Fibroblast of peridontal ligament (primary cell): ENCODE results near the gene SFXN3.

Experiments used
- DNase-seq: peaks from one replicate; pipeline ENCODE4 v3.0.0-alpha.2; 2010; ENCODE audit errors: extremely low read depth

Gene SFXN3

GRCh38 chr10:101056365-101057151, 25.5 kb downstream of the SFXN3 start:
- DNase-seq, result no peak

DNA sequence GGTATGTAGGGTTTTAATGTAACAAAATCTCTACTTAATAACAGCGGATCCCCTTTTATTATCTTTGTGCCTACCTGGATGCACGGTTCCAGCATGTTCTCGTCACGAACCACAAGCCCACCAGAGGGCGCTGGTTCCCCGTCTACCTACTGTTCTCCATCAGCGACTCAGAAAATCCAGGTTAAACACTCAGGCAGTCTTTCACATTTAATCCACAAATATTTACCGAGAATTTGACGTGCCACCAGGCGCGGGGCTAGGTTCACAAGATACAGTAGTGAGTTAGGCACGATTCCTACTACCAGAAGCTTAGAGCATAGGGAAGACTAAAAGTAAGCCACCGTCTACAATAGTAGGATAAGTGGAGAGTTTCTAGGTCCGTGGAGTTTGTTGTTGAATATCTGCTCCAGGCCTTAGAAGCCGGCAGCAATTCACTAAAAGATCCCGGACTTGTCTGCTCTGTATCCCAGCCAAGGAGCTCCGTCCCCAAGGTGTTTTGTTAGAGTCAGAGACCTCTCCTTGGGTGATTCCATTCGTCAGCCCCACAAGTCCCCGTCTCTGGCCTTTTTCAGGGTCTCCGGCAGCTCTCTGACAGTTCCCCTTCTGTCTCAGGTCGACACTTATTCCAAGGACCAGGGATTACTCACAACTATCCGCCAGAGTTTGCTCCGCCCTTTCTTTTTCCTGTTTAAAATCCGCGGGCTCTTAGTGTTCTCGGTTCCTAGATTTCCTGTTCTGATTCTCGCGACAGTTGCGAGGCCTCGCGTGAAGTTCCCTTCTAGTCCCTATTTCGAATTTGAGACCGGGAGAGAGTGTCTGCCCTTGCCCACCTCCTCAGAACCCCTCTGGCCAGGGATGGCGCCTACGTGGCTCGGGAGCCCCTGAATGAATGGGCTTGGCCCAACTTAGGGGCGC, 29.3 kb downstream of the SFXN3 start:
- DNase-seq, result peak; percentile 97

DNA sequence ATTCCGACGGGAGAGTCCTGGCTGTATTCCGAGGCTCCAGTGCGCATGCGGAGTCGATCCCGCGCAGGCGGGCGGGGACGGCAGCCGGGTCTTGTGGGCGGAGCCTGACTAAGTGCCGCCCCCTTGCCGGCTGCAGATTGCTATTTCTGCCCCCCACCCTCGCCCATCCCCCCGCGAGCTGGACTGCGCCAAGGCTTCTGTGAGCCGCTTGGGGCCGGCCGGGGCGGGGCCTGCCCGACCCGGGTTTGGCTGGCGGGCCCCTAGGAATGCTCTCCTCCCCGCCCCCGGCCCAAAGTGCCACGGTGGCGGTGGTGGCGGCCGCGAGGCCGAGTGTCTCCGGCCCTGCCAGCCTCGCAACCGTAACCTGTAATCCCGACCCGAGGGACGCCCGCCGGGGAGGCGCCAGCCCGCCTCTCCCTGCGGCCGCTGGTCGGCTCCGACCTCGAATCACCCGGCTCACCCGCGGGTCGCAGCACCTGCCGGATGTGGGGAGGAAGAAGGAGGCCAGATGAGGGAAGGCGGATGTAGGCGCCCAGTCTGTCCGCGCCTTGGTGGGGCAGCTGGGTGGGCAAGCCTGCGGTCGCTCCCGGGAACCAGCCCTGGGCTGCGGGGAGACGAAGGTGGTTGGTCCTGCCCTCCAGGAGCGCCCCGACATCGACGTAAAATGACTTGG, 30.1 kb downstream of the SFXN3 start:
- DNase-seq, result peak; percentile 91

DNA sequence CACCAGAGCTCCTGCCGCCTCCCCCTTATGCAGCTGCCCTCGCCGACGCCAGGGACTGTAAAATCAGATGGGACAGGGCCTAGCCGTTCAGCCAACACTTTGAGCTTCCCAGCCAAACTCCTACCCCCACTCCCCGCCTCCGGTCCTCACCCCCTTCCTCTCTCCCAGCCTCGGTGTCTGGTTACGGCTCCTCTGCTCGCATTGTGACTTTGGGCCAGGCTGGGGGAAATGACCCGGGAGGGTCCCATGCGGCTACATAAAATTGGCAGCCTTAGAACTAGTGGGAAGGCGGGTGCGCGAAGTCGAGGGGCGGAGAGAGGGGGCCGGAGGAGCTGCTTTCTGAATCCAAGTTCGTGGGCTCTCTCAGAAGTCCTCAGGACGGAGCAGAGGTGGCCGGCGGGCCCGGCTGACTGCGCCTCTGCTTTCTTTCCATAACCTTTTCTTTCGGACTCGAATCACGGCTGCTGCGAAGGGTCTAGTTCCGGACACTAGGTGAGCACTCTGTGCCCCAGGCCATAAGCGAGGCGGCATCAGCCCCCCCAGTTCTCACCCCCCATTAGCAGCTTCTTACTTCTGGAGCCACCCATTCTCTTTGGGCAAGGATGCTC, 30.7 kb downstream of the SFXN3 start, which contains the start of gene KAZALD1:
Gene KAZALD1, plus strand, starts transcription at position 366 of the 608 bp plus-strand sequence. CDS start 604 bp downstream, outside the sequence.
- peak; percentile 83 for DNase-seq

DNA sequence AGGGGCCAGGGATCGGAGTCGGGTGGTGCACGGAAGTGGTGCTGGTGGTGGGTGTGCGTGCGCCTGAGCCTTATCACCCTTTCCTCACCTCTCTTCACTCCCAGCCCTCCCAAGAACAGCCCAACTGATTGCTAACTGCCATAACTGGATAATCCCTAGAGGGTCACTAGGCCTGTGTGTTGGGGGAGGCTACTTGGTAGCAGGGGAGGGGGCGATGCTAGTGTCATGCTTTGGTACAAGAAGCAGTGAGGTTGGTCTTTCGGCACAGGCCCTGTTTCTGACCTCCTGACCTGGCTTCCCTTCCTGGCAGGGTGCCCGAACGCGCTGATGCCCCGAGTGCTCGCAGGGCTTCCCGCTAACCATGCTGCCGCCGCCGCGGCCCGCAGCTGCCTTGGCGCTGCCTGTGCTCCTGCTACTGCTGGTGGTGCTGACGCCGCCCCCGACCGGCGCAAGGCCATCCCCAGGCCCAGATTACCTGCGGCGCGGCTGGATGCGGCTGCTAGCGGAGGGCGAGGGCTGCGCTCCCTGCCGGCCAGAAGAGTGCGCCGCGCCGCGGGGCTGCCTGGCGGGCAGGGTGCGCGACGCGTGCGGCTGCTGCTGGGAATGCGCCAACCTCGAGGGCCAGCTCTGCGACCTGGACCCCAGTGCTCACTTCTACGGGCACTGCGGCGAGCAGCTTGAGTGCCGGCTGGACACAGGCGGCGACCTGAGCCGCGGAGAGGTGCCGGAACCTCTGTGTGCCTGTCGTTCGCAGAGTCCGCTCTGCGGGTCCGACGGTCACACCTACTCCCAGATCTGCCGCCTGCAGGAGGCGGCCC, 31.4 kb downstream of the SFXN3 start:
- no peak for DNase-seq

- no peak for DNase-seq
Measured at GRCh38 chr10:101063050-101063525, 32.1 kb downstream of the SFXN3 start.

DNA sequence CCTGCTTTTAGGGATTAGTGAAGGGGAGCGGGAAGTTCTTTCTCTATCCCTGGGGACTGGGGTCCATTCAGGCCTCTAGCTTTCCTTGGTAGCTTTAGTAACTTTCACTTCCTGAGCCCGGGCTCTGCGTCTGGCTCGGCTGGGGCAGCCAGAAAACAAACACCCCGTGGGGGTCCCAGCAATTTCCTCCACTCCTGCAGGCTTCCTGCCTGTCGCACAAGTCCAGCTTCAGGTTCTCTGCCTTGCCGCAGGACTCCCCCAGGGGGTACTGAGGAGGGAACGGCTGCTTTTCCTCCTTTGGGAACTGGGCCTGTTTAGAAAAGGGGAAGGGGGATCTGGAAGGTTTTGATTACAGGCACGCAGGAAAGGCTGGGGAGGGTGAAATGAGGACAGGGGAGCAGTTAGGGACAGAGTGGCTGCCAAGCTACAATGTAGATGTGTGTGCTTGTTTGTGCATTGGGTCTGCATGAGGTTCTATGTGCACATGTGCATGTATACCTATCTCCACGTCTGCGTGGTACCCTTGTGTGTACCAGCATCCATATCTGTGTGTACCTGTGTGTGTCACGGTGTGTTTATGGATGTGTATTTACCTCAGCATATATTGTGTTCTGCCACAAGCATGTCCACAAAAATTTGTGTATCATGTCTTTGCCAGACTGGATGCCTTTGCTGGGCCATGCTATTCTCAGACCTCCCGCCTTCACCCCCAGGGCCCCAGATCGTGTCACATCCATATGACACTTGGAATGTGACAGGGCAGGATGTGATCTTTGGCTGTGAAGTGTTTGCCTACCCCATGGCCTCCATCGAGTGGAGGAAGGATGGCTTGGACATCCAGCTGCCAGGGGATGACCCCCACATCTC, 32.7 kb downstream of the SFXN3 start:
- no peak for DNase-seq

GRCh38 chr10:101064415-101065030, 33.5 kb downstream of the SFXN3 start:
- no peak for DNase-seq

DNA sequence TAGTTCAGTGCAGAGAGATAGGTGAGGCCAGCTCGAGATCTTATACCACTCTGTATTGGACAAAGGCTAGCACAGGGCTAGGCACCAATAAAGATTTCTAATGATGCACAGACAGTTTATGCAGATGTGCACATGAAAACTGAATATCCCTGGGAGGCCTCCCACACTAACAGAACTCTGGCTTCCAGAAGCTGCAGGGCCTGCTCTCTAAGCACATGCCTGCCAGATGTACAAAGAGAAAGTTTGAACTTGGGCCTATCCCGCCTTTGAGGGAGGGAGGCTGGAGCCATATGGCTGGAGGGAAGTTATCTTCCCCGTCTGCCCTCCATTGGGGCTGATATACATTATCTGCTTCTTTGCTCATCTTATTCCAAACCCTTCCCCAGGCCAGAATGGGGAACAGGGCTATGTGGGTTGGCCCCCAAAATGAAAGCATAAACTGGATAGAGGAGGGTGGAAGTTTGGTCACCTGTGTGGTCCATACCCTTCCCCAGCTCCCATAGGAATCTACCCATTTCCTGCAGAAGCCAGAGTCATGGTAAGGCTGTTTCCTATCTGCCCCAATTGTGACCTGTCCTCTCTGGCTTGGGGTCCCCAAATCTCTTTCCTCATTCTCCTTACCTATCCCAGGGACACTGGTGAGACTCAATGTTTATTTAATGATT, 34.6 kb downstream of the SFXN3 start:
- DNase-seq, result peak; percentile 67

DNA sequence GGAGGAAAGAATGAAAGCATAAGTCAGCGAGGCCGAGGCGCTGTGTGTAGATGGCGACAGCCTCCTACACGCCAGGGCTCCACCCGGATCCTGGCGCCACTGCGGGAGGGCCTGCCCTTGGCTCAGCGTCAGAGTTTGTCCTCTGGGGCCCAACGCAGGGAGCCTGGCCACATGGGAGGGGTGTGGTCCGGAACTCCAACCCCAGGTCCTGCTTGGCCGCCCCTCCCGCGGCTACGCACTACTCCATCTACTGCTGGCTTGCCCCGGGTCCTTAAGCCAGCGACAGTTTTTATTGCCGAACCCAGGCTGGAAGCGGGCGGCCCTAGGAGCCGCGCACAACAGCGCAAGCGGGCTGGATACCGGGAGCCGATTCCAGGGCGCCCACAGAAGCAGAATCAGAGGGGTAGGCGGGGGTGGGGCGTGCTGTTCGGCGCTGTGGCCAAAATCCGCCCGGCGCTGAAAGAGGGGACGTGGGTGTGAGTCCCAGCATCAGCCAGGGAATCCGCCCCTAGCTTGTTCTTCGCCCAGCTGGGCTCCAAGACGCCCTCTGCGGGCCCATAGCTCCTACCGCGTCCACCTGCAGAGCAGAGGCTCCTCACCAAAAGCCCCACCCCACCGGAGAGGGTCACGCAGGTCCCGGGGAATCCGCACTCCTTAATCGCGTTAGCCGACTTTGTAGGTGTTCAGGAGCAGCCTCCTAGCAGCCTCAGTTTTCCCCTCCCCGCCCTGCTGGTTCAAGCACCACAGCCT, 35.3 kb downstream of the SFXN3 start:
- peak; percentile 50 for DNase-seq

DNA sequence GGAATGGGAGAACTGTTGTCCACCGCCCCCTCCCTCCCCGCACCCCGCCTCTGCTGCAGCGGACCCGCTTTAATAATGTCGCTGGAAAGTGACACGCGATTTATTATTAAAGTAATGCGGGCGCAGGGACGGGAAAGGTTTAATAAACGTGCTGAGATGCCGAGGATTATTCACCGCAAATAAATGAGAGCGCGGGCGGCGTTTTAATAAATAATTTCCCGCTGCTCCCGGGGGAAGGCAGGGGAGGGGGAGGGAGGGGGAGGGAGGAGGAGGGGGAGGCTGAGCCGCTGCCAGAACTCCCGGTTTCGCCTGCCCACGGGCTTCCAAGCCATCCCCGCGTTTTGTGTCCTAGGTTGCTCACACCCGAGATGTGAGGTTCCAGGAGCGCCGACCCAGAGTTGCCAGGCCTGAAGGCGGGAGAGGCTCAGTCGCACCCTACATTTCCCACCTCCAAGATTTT, 35.9 kb downstream of the SFXN3 start:
- DNase-seq, result no peak

DNA sequence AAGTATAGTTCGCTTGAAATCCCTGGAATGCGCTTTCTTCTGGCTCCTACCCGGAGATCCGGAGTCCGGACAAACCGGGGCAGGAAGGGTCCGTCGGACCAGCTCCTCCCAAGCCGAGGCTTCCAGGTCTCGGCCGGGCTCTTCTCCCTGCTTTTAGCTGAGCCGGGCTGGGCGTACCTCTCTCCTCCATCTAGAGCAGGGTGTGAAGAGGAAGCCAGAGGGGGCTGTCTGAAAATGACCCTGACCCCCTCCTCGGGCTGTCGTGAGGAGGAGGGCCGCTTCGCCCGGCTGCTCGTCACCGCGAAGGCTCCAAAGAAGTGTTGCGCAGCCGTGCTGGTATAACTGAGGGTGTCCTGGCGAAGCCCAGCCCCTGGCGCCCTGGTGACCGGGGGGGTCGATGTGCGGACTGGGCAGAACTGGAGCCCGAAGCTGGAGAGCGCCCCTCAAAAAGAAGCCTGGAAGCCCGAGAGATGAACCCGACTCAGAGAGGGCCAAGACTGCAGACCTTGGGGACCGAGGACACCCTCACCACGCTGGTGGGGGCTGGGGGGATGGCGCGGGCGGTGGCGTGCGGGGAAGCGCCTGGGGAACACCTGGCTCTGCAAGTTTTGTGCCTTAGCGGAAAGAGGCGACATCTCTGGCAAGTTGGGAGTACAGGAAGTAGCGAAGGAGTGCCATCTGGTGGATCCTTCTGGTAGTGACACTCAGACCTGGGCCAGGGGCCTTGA, 36.5 kb downstream of the SFXN3 start:
- peak; percentile 87 for DNase-seq

- DNase-seq, result no peak
Measured at GRCh38 chr10:101069441-101069840, 38.4 kb downstream of the SFXN3 start.

GRCh38 chr10:101070098-101070497, 39.1 kb downstream of the SFXN3 start:
- DNase-seq, result no peak

DNA sequence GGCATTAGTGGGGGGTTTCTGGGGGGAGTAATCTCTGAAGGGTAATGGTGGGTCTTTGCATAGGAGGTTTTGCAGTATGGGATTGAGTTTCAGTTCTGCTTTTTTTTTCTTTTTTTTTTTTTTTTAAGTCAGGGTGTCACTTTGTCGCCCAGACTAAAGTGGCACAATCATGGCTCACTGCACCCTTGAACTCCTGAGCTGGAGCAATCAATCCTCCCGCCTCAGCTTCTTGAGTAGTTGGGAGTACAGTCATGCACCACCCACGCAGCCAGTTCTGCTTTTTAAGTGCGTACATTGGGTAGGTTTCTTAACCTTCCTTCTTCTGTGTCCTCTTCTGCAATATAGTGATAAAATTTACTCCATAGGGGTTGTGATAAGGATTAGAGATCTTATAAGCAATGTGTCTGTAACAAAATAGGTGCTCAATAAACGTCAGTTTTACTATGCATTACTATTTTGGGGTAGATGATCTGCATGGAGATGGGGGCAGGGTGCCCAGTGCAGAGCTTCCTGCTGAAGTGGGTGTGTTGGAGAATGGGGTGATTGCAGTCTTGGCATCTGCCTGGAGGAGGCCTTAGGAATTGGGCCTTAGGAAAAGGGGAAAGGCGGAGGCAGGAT, 40.3 kb downstream of the SFXN3 start:
- no peak for DNase-seq

DNA sequence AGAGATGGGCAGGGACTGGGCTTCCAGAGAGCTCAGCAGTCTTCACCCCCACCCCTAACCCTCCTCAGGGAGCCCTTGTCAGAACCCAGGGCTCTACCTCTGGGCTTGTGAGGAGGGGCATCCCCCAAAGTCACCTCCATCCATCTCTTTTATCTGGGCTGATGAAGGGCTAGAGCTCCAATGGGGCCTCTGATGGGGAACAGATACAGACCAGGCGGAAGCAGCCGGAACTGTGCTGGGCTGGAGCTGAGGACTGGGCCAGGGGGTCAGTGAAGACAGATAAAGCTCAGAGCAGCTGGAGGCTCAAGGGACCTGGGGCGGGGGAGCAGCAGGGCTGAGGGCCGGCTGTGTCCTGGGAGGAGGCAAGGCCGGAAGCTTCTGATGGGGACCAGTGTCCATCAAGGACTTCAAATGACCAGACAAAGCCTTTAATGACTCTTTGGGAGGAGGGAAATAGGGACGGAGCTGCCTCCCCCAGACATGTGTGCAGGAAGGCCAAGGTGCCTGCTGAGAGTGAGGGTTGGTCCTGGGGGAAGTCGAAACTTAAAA, 40.9 kb downstream of the SFXN3 start:
- no peak for DNase-seq
